NCI-H345 treated with DMSO at 0.1 percent for 48 hours (cell line): ENCODE data around the gene TBL1X.
"Not testable (repeated sequence)": the region's sequence is repeated elsewhere in the genome, so short reads cannot be mapped to it uniquely, and the experiment has no call there.

Experiments used
- DNase-seq: peaks from one replicate; lab custom pipeline; 2025; ENCODE audit not compliant: unreplicated experiment; lab: John Stamatoyannopoulos, UW

The TBL1X gene

DNA sequence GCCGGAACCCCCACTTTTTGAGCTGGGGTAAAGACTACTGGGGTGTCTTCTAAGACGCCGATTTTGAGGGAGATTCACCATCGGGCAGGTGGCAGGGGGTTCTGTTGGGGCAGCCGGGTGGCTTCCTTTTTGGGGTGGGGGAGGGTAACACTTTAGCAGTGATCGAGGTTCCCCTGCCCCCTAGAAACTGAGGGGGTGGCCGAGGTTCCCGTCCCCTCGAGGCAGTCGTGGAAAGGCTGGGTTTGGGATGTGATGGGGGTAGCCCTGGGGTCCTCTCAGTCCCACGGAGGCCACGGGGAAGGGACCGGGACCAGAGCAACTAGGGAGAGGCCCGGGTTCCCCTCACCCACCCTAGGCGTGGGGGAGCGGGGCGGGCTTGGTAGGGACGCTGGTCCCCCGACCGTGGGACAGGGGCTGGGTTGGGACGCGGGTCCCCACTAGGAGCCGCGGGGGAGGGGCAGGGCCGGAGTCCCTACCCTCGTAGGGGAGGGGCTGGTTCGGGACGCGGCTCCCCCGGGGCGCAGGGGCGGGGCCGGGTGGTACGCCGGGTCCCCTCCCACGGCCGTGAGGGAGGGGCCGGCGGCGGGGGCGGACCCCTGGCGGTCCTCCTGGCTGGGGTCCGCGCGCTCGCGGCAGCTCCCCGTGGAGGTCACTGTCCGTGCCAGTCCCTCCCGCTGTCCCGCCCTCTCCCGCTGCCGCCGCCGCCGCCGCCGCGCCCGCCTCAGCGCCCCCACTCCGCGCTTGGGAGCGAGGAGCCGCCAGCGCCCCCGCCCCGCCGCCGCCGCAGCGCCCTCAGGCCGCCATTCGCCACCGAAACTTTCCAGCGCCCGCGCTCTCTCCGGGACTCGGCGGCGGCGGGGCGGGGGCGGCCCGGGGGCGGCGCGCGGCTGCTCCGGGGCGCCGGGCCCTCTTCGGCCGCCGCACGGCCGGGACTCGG lies at the start of gene TBL1X:
TBL1X (plus strand) TSS at position 624 of the 937 bp plus-strand sequence. CDS start 188,529 bp downstream, outside the sequence.
- DNase-seq: peak; percentile 9

DNA sequence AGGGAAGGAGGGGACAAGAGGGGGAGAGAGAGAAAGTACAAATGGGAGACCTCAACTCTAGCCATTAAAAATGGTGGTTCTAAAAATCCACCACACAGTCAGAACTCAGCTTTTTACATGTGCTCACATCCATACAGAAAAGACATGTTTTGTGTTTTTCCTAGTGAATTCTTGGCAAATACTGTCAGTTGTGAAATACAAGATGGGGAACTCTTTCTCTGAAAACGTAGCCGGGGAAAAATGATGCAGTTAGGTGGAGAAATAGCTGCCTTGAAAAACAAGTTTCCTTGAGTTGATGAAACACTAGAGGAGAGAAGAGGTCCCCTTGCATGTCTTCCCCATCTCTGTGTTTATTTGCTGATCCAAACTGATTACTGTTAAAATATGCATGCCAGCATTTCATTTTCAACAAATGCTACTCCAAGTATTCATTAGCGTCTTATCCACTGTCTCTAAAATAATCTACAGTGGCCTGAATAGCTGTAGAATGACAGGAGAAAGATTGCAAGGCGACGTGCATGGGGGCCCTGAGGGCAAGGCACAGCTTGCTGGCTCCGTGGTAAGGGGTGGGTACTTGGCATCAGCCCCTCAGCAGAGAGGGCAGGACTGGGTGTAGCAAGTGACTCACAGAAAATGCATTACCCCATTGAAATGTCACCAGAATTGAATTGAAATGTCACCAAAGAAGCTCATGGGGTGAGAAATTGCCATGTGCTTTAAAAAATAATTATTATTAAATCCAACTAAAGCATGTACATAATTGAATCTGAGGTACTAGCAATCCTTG lies 48.1 kb upstream of the TBL1X start:
- no peak for DNase-seq

DNA sequence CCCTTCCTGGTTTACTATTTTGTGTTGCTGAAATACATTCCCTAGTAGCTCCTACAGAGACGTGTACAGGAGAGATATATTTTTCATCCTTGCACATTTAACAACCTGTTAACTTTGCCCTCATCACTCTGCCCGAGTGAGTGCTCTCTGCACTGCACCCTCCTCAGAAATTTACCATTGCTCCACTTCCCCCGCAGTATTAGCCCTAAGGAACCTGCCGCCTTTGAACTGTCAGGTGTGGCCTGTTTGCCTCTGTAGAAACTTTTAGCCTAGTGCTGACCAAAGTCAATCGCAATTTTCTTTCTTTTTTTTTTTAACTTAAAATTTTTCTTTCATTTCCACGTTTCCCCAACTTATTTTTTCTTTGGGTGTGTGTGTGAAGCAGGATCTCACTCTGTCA lies 46.6 kb upstream of the TBL1X start:
- no peak for DNase-seq

DNA sequence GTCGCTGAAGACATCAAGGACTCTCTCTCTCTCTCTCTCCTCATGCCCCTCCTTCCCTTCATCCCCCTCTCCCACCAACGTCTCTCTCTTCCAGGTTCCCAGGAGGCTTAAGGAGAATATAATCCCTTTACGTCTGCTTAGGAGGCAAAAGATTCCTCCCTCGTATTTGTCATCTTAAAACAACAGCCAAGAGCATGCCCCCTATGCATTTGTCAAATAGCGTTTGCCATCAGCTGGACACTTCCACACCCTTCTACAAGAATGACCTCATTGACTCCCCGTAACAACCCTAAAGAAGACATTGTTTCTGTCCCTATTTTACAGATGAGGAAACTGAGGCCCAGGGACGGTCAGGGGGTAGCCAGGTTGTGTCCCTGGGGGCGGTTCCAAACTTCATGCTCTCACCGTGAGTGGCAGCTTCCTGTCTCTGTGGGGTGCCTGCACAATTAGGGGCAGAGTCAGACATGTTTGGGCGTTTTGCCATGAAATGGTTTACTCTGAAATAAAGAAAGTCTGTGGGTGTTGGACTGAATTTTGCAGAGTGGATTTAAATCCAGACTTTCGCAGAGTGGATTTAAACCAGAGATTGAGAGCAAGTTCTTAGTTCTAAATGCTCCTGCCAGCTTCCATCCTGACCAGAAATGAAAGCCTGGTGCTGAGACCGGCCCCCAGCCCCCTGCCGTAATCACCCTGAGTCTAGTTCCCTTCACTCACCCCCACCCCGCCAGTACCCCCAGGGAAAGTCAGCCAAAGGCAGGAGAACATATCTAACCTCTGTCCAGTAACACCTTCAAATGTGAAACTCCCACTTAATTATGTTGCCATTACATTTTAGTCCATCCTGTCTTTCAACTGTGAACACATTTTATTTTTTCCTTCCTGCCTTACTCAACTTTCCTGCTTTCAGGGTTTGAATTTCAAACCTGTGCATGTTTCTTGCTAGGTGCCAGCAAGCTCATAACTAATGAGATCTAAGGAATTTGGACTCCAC lies 44.3 kb upstream of the TBL1X start:
- DNase-seq: peak; percentile 34

DNA sequence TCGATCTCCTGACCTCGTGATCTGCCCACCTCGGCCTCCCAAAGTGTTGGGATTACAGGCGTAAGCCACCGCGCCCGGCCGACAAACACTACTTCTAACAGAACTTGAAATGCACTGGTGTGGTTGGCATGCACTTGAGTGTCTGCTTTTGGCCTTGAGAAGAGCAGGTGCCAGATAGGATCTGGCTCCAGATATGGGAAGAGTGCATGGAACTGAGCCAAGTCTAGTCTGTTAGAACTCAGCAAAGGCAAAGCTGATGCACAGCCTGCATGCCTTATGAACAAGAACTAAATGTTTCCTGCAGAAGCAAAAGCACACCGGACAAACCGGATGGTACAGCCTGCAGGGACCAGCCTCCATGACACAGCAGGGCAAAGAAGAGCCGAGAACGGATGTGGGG lies 35.1 kb upstream of the TBL1X start:
- DNase-seq: peak; percentile 72

DNA sequence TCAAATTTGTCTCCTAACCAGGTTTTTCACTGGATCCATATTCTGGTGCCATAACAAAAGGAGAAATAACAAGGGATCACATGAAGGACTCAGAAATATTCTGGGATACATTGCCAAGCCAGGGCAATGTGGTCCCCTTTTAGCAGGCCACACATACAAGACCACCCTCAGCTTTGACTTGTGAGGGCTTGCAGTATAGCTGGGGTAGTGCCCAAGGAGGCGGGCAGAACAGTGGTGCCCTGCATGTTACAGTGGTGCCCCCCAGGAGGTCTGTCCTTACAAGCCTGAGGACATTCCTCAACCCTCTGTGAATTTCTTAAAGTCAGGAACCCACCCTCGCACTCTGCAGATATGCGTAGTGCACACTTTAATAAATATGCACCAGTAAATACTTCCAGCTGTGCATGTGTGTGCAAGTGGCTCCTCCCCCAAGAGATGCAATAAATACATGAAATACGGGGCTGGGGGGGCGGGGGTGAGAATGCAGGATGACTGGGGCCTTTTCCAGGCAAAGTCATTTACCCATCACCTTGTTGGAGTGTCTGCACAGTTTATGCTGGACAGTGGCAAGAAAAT lies 34.4 kb upstream of the TBL1X start:
- no peak for DNase-seq

DNA sequence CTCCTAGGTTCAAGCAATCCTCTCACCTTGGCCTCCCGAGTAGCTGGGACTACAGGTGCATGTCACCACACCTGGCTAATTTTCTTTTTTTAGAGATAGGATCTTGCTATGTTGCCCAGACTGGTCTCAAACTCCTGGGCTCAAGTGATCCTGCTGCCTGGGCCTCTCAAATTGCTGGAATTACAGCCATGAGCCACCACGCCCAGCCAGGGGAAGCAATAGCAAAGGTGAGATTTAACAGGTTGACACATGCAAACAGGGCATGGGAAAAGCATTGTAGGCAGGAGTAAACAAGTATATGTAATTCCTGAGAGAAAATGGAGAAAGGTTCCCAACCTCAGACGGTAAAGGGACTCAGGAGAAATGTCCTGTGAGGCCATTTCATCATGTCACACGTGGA lies 33.6 kb upstream of the TBL1X start:
- no peak for DNase-seq

DNA sequence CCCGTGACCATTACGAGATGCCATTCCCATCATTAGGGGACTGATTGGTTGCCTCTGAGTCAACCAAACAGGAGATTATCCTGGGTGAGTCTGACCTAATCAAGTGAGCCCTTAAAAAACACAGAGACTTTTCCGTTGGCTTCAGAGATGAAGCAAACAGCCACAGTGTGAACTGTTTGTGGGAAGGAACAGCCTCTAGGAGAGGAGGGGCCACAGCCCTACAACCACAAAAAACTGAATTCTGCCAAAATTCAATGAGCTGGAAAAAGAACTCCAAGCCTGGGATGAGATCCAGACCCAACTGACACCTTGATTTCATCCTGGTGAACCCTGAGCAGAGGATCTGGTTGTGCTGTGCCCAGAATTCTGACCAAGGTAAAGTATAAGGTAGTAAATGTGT lies 31.3 kb upstream of the TBL1X start:
- no peak for DNase-seq

DNA sequence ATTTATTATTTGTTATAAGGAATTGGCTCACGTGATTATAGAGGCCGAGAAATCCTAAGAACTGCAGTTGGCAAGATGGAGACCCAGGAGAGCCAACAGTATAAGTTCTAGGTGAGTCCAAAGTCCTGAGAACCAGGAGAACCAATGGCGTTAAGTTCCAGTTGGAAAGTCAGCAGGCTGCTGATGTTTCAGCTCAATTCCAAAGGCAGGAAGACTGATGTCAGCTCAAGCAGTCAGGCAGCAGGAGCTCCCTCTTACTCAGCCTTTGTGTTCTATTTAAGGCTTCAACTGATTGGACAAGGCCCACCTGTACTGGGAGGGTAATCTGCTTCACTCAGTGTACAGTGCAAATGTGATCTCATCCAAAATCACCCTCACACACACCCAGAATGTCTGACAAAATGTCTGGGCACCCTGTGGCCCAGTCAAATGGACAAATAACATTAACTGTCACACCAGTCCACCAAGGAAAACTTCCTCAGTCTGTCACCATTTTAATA lies 30.8 kb upstream of the TBL1X start:
- DNase-seq: no peak

DNA sequence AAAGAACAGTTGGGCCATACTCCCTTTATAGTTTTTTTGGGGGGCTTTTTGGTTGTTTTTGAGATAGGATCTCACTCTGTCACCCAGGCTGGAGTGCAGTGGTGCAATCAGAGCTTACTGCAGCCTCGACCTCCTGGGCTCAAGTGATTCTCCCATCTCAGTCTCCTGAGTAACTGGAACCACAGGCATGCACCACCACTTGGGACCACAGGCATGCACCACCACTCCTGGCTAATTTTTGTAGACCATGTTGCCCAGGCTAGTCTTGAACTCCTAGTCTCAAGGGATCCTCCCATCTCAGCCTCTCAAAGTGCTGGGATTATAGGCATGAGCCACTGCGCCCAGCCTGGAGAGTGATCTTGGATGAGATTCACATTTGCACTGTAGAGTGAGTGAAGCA lies 29.8 kb upstream of the TBL1X start:
- DNase-seq: not testable (repeated sequence)

DNA sequence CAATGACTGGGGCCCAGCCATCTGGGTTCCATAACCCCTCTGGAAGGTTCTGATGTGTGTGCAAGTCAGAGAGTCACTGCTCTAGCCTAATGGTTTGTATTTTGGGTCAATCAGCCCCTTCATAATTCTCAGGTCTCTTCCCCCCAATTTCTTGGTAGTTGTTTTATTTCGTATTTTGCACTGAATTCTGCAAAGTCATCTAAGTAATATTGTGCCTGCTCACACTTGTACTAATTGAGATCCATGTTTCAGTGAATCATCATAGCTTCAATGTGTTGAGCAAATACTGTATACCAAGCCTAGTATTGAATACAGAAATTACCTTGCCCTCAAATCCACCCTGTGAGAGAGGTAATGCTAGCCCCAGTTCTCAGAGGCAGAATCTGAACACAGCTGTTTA lies 28.0 kb upstream of the TBL1X start:
- DNase-seq: no peak

DNA sequence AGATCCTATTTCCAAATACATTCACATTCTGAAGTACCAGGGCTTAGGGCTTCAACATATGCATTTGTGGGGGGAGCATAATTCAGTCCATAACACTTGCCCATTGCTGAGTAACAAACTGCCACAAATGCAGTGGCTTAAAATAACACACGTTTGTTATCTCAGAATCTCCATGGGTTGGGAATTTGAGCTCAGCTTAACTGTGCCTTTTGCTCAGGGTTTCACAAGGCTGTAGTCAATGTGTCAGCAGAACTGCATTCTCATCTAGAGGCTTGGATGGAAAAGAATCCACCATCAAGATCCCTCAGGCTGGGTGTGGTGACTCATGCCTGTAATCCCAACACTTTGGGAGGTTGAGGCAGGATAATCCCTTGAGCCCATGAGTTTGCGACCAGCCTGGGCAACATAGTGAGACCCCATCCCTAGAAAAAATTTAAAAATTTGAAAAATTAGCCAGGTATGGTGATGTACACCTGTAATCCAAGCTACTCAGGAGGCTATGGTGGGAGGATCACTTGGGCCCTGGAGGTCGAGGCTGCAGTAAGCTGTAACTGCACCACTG lies 25.8 kb upstream of the TBL1X start:
- DNase-seq: no peak

DNA sequence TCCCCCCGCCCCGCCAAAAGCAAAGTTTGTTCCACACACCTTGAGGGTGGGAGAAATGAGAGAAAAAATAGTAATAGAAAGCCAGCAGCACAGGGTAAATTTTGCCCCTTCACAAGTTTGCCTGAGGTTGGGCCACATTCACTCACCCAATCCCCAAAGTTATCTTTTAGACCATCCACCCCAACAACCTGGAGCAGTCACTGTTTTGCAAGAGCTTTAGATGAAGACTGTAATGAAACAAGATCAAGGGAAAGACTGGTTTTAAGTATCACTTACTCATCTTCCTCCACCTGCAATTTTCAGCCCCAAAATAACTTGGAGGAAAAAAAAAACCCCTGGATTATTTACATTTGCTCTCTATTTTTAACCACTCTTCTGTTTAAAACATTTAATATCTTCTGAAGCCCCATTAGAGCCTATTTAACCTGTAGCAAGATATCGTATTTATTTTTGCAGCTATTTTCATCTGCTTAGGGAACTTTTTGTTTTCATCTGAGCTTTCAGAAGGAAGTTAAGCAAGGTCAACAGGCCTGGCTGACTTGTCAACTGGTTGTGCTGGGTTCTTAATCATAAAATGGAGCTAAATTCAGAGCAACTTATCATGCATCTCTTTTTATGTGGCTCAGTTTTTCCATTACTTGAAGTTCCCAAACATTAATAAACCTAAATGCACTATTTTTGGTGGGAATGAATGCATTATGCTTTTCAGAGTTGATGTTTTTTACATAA lies 24.6 kb upstream of the TBL1X start:
- DNase-seq: no peak

DNA sequence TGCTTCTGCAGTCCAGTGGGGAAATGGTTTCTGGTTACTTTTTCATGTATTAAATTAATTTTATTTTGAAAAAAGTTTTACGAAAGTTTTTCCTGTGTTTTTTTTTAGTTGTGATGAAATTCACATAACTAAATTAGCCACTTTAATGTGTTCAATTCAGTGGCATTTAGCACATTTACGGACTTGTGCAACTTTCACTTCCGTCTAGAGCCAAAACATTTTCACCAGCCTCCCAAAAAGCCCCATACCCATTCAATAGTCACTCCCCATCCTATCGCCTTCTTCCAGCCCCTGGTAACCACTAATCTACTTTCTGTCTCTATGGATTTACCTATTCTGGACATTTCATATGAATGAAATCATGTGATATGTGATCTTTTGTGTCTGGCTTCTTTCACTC lies 22.8 kb upstream of the TBL1X start:
- DNase-seq: no peak

DNA sequence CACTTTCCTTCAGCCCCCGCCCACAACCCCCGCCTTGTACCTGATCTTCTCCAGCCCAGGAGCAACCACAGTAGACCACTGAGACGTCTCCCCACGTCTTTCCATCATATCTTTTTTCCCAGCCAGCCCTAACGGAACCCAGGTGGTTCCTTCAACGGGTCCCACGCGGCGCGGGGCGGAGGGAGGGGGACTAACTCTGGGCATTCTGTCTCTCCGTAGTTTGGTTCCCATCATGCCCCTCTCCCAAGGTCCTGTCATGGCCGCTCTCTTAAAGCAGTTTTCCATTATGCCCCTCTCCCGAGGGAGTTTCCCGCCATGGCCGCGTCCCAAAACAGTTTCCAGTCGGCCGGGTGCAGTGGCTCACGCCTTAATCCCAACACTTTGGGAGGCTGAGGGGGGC lies 21.5 kb upstream of the TBL1X start:
- DNase-seq: no peak

DNA sequence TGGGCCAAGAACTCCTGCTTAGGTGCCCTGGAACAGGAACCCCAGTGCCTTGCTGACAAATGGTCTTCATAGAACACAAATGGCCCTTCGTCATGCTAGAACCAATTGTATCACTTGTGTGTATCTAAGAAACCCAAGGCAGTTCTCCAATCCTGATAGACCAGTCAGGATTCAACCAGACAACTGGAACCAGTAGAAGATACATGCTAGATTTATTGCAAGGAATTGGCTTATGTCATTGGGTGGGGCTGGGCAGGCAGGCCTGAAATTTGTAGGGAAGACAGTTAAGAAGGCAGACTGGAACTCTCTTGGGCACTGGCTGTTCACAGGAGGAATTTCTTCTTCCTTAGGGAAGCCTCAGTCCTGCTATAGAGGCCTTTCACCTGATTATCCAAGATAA lies 17.0 kb upstream of the TBL1X start:
- no peak for DNase-seq

DNA sequence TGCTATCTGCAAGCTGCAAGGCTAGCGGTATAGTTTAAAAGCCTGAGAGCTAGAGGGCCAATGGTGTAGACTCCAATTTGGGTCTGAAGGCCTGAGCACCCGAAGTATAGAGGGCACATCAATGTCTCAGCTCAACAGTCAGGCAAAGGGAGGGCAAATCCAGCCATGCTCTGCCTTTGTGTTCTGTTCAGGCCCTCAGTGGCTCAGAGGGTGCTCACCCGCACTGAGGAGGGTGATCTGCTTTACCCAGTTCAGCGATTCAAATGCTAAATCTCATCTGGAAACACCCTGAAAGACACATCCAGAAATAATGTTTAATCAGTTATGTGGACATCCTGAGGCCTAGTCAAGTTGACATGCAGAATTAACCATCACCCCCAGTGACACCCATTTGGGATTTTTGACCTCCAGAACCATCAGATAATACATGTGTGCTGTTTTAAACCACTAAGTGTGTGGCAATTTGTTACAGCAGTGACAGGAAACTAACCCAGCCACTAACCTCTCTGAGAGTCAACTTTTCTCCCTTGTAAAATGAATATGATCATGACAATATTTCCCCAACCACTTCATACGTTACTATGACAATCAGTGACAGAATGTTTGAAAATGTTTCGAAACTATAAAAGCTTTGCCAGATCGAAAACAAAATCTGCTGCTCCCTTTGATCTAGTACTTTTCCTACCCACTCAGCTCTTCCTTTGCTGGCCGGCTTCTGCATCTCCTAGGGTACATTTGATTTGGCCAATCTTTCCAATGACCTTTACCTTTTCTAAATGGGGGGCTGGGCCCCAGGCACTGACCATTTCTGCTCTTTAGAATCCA lies 8.4 kb upstream of the TBL1X start:
- no peak for DNase-seq

DNA sequence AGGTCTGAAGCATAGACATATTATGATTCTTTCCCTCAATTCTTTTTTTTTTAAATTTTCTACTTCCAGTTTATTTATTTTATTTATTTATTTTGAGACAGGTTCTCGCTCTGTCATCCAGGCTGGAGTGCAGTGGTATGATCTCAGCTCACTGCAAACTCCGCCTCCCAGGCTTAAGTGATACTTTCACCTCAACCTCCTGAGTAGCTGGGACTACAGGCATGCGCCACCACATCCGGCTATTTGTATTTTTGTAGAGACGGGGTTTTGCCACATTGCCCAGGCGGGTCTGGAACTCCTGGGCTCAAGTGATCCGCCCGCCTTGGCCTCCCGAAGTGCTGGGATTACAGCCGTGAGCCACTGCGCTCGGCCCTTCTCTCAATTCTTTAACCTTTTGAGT lies 6.8 kb upstream of the TBL1X start:
- DNase-seq: not testable (repeated sequence)
